ENCODE results near the gene FADS2.

The FADS2 gene

DNA sequence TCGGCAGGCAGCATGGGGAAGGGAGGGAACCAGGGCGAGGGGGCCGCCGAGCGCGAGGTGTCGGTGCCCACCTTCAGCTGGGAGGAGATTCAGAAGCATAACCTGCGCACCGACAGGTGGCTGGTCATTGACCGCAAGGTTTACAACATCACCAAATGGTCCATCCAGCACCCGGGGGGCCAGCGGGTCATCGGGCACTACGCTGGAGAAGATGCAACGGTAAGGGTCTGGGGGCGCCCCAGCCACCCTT is 204 bp downstream of the FADS2 start:
- no peak for DNase-seq

DNA sequence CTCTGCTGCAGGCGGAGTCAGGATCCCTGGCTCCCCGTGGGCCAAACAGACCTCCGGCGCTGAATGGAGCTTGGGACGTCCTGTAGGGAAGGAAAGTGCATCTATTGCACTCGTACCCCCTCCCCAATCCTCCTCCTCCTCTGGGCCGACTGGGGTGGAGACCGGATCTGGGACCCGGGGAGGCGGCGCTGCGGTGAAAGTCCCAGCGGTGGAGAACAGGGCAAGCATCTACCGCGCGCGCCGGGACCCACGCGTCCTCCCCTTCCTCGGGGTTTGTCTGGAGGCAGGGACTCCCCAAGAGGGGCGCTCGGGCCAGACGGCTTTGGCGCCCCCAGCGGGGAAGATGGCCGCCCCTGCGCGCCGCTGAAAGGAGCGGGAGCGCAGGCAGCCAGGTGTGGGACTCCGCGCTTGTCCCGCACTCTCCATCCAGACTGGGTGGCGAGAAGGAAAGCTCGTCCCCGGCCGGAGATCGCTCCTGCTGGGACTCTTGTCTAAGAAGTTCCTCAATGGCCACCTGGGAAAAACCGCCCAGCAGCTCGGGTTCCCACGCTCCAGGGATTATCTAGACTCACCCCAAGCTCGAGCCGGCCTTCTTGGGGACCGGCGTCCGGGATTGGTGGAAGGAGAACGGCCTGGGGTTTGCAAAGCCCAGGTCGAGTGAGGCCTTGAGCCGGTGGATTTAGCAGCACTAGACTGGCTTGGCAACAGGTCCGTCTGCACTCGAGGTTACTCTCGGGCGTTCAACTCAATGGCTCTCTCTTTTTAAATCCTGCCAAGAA is 718 bp downstream of the FADS2 start:
- peak; percentile 62 for DNase-seq

DNA sequence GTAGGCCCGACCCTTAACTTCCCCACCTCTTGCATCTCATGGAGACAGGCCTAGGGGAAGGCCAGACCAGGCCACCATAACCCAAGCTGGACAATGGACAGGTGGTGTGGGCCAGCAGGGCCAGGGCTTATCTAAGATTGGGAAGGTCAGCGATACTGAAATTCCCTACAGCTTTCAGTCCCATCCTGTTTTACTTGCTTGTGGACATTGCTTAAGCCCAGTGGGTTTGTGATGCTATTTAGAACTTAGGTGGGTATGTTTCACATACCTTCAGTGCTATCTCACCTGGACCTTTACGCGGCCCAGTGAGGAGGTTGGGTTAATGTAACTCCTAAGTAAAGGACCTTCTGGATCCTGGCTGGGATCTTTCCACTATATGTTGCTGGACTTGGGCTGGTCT is 1.7 kb downstream of the FADS2 start:
- no peak for DNase-seq

DNA sequence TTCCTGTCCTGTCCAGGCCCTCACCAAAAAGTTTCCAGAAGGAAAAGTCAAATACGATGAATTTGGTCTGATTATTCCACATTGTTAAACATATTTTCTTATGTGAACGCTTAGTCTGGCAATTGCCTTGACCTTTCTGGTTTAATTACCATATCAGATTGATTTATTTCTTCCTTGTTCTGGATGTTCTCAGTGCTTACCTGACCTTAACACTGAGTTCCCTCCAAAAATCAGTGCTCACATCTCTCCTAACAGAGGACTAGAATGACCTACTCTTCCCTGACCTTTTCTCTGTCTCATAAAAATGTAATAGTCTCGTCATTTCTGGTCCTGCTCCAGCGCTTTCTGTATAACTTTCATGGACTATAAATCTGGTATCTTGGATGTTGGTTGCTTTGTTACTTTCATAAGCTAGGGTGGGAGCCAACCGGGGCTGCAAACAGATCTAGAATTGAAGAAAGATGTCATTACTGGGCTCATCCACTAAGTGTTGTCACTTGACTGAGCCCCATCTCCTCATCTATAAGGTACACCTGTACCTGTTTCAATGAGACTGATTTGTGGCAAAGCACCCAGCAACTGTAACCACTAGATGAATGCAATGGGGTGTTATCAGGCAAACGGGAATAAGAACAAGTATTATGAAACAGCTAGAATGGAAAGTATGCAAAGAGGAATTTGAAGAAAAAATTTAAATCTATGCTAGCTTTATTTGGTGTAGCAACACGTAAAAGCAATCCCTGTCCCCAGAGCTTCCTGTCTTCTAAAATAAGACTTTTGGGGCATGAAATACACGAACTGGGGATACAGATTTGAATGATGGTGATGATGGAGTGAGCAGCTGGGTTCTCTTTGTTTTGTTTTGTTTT is 2.4 kb downstream of the FADS2 start:
- DNase-seq = no peak

DNA sequence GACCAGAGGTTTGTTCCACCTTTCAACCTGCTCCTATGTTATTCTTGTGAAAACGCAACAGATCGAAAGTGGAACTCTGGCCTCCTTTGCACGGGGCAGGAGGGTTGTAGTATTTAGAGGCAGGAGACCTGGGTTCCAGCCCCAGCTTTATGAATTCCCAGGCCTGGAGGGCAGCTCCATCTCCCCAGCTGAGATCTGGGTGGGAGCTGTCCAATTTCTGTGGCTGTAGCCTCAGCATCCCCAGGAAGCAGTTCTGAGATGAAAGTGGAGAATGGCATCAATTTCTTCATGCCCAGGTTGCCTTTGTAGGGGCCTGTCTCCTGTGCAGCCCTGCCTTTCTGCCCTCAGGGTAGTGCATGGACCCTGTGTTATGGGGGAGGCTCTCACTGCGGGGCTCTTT is 4.1 kb downstream of the FADS2 start:
- no peak for DNase-seq

DNA sequence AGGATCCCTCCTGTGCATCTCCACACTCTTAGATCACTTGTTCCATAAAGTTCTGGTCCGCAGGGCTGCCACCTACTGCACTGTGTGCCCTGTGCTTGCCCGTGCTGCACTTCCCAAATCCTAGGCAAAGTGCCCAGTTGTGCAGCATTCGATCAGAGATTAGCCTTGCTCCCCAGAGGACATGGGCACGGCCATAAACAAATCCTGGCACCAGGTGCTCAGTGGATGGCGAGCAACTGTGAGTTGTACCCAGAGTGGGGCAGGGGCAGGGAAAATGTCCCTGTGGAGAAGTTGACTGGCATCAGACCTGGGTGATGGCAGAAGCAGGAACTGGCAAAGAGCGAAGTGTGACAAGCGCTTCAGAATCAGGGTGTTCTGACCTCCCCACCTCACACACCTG is 4.7 kb downstream of the FADS2 start:
- no peak for DNase-seq

DNA sequence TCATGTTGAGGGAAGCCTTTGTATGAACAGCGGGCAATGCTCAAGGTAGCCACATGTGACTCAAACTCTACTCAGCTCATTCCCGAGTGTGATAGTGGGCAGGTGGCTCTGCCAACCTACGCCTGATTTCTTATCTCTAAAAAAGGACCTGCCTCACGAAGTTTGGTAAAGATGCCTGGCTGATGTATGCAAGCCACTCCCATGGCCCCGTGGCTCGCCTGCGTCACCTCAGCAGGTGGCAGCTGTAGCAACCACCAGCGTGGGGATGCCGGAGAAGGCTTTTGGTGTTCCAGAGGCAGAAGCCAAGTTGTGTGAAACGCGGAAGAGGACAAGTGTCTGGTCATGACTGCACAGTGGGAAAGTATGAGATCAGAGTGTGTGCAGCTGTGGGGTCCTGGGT is 5.4 kb downstream of the FADS2 start:
- DNase-seq = peak; percentile 39

DNA sequence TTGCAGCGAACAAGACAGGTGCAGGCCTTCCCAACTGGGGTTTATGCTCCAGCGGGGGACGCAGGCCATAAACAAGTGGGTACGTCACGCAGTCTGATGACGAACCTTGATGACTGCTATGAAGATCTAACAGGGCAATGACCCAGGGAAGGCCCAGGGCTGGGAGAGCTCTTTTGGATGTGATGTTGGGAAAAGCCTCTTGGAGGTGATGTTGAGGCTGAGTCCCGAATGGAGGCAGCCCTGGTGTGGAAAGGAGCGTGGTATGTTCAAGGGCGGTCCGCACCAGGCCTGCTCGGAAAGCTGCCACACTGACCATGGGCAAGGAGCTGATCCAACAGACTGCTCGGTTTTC is 5.8 kb downstream of the FADS2 start:
- no peak for DNase-seq

DNA sequence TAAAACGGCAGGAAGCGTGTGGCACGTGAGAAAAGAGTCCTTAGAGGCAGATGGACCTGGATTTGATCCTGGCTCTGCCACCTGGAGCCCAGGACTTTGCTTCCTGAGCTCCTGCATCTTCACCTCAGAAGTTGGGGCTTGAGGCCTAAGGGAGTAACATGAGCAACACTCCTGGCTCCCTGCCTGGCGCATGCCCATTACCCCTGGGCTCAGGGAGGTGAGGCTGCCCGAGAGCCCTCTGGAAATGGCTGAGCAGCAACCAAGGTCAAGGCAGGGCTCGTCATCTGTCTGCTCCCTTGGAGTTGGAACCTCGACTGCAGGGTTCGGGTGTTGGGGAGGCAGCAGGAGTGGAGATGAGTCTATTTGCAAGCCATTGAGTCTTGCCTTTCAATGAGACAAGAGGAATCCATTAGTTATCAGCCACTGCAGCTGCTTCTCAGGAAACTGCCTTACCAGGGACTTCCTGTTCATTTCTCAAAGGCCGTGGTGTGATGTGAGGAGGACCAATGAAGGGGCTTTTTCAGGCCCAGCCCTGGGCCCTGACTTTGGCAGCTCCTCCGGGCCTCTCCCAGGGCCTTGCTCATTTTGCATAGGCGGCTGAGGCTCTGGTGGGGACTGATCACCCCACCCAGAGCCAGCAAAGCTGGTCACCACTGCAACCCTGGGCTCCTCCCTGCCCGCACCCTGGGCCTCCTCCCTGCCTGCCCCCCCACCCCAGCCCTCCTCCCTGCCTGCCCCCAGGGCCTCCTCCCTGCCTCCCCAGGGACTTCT is 6.4 kb downstream of the FADS2 start:
- peak; percentile 92 for DNase-seq

DNA sequence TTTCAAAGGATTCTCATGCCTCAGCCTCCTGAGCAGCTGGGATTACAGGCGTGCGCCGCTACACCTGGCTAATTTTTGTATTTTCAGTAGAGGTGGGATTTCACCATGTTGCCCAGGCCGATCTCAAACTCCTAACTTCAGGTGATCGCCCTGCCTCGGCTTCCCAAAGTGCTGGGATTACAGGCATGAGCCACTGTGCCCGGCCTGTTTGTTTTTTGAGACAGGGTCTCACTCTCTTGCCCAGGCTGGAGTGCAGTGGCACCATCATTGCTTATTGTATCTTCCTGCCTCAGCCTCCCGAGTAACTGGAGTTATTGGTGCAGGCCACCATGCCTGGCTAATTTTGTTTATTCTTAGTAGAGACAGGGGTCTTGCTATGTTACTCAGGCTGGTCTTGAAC is 8.1 kb downstream of the FADS2 start:
- DNase-seq = no peak

DNA sequence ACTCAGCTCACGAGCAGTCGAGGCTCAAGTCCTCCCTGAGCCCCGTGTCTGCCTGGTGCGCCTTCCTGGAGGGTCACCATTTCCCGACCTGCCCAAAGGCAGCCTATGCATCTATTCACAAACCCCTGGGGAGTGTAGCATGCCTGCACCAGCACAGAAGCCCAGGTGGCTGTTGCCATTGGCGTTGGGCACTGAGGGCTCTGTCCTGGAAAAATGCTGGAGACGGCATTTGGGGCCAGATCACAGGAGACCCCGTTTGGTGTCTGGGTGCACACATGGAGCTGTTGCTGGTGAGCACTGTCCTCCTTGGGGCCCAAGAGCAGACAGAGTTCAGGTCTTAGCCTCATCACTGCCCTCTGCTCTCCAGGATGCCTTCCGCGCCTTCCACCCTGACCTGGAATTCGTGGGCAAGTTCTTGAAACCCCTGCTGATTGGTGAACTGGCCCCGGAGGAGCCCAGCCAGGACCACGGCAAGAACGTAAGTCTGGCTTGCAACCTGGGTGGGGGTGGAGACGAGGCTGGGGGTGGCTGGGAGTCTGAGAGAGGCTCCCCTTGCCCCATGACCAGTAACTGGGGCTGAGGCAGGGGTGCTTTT is 9.4 kb downstream of the FADS2 start:
- DNase-seq = no peak

DNA sequence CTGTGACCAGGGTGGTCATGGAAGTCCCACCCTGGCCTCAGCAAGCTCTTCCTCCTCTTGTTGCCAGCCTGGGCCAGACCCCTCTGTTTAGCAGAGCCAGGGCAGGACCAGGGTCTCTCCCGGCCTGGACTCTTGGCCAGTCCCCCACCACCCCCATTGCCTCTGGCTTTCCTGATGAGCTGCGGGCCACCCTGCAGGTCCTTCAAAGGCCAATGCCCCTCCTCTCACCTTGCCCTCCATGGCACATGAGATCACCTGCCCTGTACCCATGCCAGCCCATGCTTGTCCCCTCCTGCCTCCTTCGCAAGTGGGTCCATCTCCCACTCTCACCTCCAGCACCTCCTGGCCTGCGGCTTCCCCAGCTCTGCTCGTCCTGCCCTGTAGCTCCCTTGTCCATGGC is 10.4 kb downstream of the FADS2 start:
- no peak for DNase-seq

DNA sequence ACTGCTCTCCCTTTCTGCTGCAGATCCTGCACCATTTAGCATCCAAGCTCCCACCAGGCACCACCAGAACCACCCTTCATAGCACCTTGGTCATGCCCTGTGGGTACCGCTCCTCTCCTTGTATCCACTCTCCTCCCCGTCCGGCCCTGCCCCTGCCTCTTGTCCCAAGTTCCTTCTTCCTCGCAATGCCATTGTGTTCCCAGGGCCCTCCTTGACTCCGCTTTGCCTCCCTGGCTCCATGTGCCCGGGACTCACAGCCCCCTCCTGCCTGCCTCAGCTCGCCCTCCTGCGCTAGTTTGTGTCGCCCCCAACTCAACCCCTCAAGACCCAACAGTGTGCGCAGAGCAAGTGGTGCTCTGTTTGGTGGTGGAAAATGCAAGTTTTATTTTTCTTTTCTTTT is 10.8 kb downstream of the FADS2 start:
- DNase-seq = no peak

DNA sequence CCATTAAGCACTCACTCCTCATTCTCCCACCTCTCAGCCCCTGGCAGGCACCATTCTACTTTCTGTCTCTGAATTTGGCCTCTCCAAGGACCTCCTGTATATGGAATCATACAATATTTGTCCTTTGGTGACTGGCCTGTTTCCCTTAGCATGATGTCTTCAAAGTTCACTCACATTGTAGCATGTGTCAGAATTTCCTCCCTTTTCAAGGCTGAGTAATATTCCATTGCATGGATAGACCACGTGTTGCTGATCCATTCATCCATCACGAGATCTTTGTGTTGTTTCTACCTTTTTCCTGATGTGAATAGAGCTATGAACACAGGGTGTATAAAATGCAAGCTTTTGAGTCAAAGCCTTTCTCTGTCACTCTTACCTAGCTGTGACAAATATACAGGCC is 11.6 kb downstream of the FADS2 start:
- DNase-seq = no peak

DNA sequence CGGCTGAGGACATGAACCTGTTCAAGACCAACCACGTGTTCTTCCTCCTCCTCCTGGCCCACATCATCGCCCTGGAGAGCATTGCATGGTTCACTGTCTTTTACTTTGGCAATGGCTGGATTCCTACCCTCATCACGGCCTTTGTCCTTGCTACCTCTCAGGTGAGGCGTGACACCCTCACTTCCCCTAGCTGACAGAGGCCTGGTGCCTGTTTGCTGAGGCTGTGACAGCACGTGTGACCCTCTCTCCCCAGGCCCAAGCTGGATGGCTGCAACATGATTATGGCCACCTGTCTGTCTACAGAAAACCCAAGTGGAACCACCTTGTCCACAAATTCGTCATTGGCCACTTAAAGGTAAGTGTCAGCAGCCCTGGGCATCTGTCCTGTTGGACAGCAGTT is 12.3 kb downstream of the FADS2 start:
- DNase-seq = no peak

DNA sequence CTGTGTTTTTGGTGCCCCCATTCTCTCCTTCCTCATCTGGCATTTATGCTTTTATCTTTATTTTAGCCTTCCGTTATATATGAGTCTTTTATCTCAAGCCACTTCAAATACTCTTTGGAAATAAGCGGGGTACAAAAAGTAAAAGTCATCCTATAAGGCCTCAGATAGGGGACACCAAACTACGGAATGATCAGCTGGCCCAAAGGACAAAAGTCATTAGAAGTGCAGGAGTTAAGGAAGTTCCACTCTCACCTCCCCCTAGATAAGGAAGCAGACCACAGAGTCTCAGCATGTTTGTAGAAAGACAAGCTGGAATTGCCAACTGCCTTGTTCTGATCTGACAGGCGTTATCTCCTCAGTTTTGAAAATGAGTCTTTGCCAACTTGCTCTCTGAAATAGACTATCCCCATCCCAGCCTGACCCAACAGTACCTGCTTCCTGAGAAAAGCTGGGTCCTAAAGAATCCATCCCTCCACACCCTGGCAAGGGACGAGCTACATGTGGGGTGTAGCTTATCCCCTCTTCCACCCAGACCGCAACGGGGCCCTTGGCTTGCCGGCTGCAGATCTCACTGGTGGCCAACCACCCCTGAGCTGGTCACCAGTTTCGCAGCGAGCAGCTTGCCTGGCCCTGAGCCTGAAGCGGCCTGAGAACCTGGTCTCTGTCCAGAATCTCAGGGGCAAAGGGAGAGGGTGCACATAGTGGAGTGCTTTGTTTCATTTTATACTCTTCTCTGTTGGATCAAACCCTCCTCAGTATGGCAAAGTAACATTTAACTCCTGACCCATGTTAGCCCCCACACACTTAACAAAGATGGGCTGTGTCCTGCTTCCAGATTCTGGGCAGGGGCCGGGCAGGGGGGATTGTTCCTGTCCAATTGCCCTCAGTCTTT is 13.8 kb downstream of the FADS2 start:
- no peak for DNase-seq

DNA sequence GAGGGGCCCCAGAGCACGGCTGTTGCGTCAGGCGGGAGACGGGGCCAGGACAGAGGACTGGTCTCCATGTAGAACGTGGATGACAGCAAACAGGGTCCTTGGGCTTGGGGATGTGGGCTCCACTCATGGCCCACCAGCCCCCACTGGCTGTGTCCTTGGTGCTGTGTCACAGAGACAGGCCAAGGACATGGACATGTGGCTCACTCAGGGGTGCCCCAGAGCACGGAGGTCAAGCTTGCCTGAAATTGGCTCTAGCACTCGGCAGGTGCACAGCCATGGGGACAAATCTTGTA is 14.4 kb downstream of the FADS2 start:
- no peak for DNase-seq

DNA sequence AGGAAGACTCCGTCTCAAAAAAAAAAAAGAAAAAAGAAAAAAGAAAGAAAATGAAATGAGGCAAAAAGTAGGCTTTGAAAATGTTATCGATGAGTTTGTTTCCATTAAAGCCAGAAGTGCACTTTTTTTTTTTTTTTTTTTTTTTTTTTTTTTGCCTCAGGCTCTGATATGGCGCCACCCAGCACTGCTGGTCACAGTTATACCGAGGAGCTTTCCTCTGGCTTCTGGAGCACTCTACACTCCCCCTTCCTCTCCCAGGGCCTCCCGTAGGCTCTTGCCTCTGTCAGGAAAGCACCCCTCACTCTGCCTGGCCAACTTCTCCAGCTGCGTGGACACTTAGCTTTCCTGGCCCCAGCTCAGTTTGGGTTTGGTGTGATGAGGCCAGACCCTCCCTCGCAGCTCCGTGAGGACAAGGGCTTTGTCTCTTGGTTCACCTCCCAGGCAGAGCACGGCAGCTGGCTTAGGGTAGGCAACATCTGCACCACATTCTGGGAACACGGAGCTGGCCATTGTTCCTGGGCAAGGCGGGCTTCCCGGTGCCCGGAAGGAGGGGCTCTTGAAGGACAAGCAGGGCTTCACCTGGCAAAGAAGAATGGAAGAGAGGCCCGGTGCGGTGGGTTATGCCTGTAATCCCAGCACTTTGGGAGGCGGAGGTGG is 16.9 kb downstream of the FADS2 start:
- DNase-seq = no peak

DNA sequence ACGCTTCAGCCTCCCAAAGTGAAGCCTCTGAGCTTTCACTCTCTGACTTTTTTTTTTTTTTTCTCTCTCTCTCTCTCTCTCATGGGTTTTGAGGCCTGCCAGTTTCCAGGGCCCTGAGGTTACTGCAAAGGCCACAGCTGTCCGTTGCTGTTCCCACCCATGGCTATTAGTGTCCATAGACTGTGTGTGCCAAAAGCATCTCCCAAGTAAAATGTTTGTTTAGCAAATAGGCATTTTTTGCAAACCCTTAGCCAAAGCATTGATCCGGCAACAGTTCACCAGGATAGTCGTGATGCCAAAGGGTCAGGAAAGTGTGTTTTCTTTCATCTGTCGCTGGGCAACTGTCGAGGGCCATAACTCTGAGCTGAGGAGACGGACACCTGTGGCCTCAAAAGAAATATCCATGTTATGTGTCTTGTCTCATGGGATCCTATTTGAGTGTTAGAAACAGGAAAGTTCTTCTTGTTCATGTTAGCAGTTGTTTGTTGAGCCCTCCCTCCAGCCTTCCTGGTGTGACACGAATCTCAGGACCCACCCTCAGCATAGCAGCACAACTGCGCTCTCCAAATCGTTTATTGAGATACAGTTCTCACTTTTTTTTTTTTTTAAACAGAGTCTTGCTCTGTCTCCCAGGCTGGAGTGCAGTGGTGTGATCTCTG is 18.4 kb downstream of the FADS2 start:
- no peak for DNase-seq

DNA sequence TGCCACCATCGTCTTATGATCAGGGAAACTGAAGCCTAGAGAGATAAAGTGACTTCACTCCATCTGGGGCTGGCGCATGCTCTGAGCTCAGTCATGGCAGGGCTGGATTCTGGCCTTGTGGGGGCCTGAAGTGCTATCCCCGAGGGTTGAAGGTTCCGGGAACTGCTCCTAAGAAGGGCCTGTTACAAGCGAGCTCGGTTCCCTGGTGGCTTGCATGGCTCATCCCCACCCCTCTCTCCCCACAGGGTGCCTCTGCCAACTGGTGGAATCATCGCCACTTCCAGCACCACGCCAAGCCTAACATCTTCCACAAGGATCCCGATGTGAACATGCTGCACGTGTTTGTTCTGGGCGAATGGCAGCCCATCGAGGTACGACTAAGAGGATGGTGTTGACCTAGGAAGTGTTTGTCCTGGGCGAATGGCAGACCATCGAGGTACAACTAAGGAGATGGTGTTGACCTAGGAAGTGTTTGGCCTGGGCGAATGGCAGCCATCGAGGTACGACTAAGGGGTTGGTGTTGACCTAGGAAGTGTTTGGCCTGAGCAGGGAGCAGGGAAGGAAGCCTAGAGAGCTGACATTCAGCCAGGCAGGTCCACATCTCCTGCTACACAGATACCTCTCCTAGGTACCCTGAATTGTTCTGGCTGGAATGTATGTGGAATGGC is 19.9 kb downstream of the FADS2 start:
- no peak for DNase-seq

DNA sequence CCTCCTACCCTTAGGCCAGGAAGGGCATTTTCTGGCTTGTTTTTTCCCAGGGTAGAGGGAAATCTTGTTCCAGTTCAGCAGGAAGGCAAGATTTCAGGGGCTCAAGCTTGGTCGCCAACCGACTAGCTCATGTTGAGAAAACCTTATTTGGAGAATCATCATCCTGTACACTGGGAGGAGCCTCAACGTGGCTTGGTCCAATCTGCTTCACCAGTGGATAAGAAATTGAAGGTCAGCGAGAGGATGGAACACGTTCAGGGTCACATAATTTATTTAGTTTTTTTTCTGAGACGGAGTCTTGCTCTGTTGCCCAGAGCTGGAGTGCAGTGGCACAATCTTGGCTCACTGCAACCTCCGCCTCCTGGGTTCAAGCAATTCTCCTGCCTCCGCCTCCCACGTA is 20.5 kb downstream of the FADS2 start:
- no peak for DNase-seq

Measured in activated CD4-positive, alpha-beta T cell treated with anti-CD3 and anti-CD28 coated beads, Interleukin-2, amount 50 U/mL, for 16 hours (primary cell).